GM18870 (cell line): ENCODE measurements around the gene FBXO42.

Experiments
- ATAC-seq: cut with Tn5 transposase; IDR thresholded peaks from one replicate; pipeline ENCODE4 v1.9.1; 2021; ENCODE audit warnings: moderate library complexity; ENCODE audit not compliant: unreplicated experiment

Gene FBXO42

GRCh38 chr1:16326833-16327404, 25.4 kb downstream of the FBXO42 start:
- no peak for ATAC-seq

- ATAC-seq, result no peak
Observed at GRCh38 chr1:16324456-16324890, 27.8 kb downstream of the FBXO42 start.

- no peak for ATAC-seq
Observed at GRCh38 chr1:16321176-16321867, 31.0 kb downstream of the FBXO42 start.

GRCh38 chr1:16318555-16318954, 33.7 kb downstream of the FBXO42 start:
- ATAC-seq, result no peak

GRCh38 chr1:16315437-16315836, 36.8 kb downstream of the FBXO42 start:
- ATAC-seq, result no peak

- no peak for ATAC-seq
Observed at GRCh38 chr1:16307222-16307621, 45.1 kb downstream of the FBXO42 start.

GRCh38 chr1:16302709-16303627, 49.3 kb downstream of the FBXO42 start:
- no peak for ATAC-seq

- ATAC-seq, result no peak
Observed at GRCh38 chr1:16300436-16300835, 51.8 kb downstream of the FBXO42 start.

GRCh38 chr1:16298653-16299052, 53.6 kb downstream of the FBXO42 start:
- ATAC-seq, result no peak

GRCh38 chr1:16296643-16297042, 55.6 kb downstream of the FBXO42 start:
- no peak for ATAC-seq

- ATAC-seq, result no peak
Observed at GRCh38 chr1:16294219-16295212, 57.8 kb downstream of the FBXO42 start.

- no peak for ATAC-seq
Observed at GRCh38 chr1:16293538-16293937, 58.7 kb downstream of the FBXO42 start.

- no peak for ATAC-seq
Observed at GRCh38 chr1:16292739-16293138, 59.5 kb downstream of the FBXO42 start.

GRCh38 chr1:16289959-16290358, 62.3 kb downstream of the FBXO42 start:
- ATAC-seq, result no peak

GRCh38 chr1:16286122-16286521, 66.2 kb downstream of the FBXO42 start:
- no peak for ATAC-seq

GRCh38 chr1:16281765-16282164, 70.5 kb downstream of the FBXO42 start:
- ATAC-seq, result no peak

GRCh38 chr1:16279186-16279585, 73.1 kb downstream of the FBXO42 start:
- ATAC-seq, result no peak

- ATAC-seq, result no peak
Observed at GRCh38 chr1:16276302-16277030, 75.8 kb downstream of the FBXO42 start.

GRCh38 chr1:16275591-16275990, 76.7 kb downstream of the FBXO42 start:
- no peak for ATAC-seq

- no peak for ATAC-seq
Observed at GRCh38 chr1:16267690-16268180, 84.5 kb downstream of the FBXO42 start.
